Uterus (tissue), 4 donors: ENCODE results near the gene SCGB2A2. TPM values are rescaled to one million over a fixed set of nuclear protein-coding genes. Genes with fewer than 3 reads are reported as not detected.

Source experiments
- DNase-seq, 2 donors: peaks; one replicate each; pipeline ENCODE4 v3.0.0-alpha.2; 2019 to 2020
- H3K27ac ChIP-seq, 2 donors: fragments of 200-600 bp; sonication (generic); 1 replicate in 1 of 2; 2 replicates in 1 of 2; pipeline ENCODE4 v1.5.1; 2016 to 2018
- H3K27me3 ChIP-seq, 2 donors: fragments of 200-600 bp; sonication (generic); one replicate each; pipeline ENCODE4 v1.5.1; 2018 to 2019; ENCODE audit warnings: control low read depth in 1 of 2
- H3K36me3 ChIP-seq, 2 donors: fragments of 200-600 bp; sonication (generic); one replicate each; pipeline ENCODE4 v1.5.1; 2019; ENCODE audit warnings: control low read depth in 1 of 2
- H3K4me1 ChIP-seq, 2 donors: fragments of 200-600 bp; sonication (generic); one replicate each; pipeline ENCODE4 v1.5.1; 2018 to 2019; ENCODE audit warnings: control low read depth in 1 of 2
- H3K4me3 ChIP-seq, 2 donors: fragments of 200-600 bp; sonication (generic); 1 replicate in 1 of 2; 2 replicates in 1 of 2; pipeline ENCODE4 v1.5.1; 2018 to 2019; ENCODE audit warnings: mild to moderate bottlenecking in 1 of 2
- H3K9me3 ChIP-seq, 2 donors: fragments of 200-600 bp; sonication (generic); one replicate each; pipeline ENCODE4 v1.5.1; 2019; ENCODE audit warnings: control low read depth in 1 of 2
- CTCF ChIP-seq, 4 experiments: fragments of 200-600 bp in 2 of 4; fragments of 450-650 bp in 2 of 4; sonication (generic) in 2 of 4; IDR thresholded peaks; one replicate each; pipeline ENCODE4 v1.5.1; 2016 to 2019; ENCODE audit warnings: antibody characterized with exemption in 4 of 4, mild to moderate bottlenecking in 2 of 4, moderate library complexity in 1 of 4
- POLR2A ChIP-seq, 2 donors: fragments of 450-650 bp; IDR thresholded peaks; one replicate each; pipeline ENCODE4 v1.6.1; 2016; ENCODE audit warnings: antibody characterized with exemption in 2 of 2, mild to moderate bottlenecking in 1 of 2, moderate library complexity in 1 of 2
- intact Hi-C: fragments of 100-400 bp; cut with DNase I; formaldehyde crosslinking; loops from one replicate; pipeline ENCODE4 v1.15.1; 2023; ENCODE audit warnings: low total_unique reads
- total RNA-seq, 4 donors: library from RNA; depleted of rRNA in 3 of 4; stranded (reverse); fragments of >200 nt in 3 of 4; gene quantifications; one replicate each; pipeline versions ENCODE4 v1.1.0 to v1.2.4, GENCODE V29; 2014 to 2023
- donor health status: DM: yes; HTN: yes; CAD: no.

The SCGB2A2 gene
- total RNA-seq, 4 donors from 2014 or later: not detected

GRCh38 chr11:62266558-62266957 is 3.4 kb upstream of the SCGB2A2 start:
- TF ChIP-seq CTCF (IDR thresholded peaks at IDR 0.05) (no peak), POLR2A (IDR thresholded peaks at IDR 0.05) (no peak)
- Histone ChIP-seq H3K4me3 (no peak overlapping the region), H3K36me3 (no peaks in the 10 kb centered on the region), H3K4me1 (no peaks in the 10 kb centered on the region), H3K27ac (no peak overlapping the region), H3K9me3 (no peaks in the 10 kb centered on the region), H3K27me3 (no peaks in the 10 kb centered on the region)
- intact Hi-C loops: no loop called here
- DNase-seq: no peak

- Histone ChIP-seq H3K9me3 (no peaks in the 10 kb centered on the region), H3K27me3 (no peaks in the 10 kb centered on the region), H3K27ac (no peak overlapping the region), H3K4me3 (no peak overlapping the region), H3K36me3 (no peaks in the 10 kb centered on the region), H3K4me1 (no peaks in the 10 kb centered on the region)
- intact Hi-C loops: no loop called here
- no peak for DNase-seq
- TF ChIP-seq CTCF (IDR thresholded peaks at IDR 0.05): no peak
- no peak for TF ChIP-seq POLR2A (IDR thresholded peaks at IDR 0.05)
Measured at GRCh38 chr11:62267050-62267449, 2.9 kb upstream of the SCGB2A2 start.

GRCh38 chr11:62267576-62267975 is 2.4 kb upstream of the SCGB2A2 start:
- no peak for TF ChIP-seq CTCF (IDR thresholded peaks at IDR 0.05)
- no peak for TF ChIP-seq POLR2A (IDR thresholded peaks at IDR 0.05)

GRCh38 chr11:62273284-62273683 is 3.3 kb downstream of the SCGB2A2 start:
- intact Hi-C loops: no loop called here
- DNase-seq: no peak
- H3K9me3 ChIP-seq: no peaks in the 10 kb centered on the region
- H3K27ac ChIP-seq: no peak overlapping the region
- H3K4me3 ChIP-seq: no peak overlapping the region
- H3K4me1 ChIP-seq: no peaks in the 10 kb centered on the region
- no peaks in the 10 kb centered on the region for H3K27me3 ChIP-seq
- TF ChIP-seq POLR2A (IDR thresholded peaks at IDR 0.05) (no peak), CTCF (IDR thresholded peaks at IDR 0.05) (no peak)
- H3K36me3 ChIP-seq: no peaks in the 10 kb centered on the region

More at GRCh38 chr11:62267576-62267975, 2.4 kb upstream of the SCGB2A2 start:
- intact Hi-C loops: no loop called here
- Histone ChIP-seq H3K36me3 (no peaks in the 10 kb centered on the region), H3K4me3 (no peak overlapping the region), H3K9me3 (no peaks in the 10 kb centered on the region), H3K27ac (no peak overlapping the region), H3K4me1 (no peaks in the 10 kb centered on the region), H3K27me3 (no peaks in the 10 kb centered on the region)
- no peak for DNase-seq

GRCh38 chr11:62273789-62274275 is 3.9 kb downstream of the SCGB2A2 start:
- DNase-seq: no peak
- Histone ChIP-seq H3K27ac (no peak overlapping the region), H3K4me3 (no peak overlapping the region), H3K9me3 (no peaks in the 10 kb centered on the region), H3K27me3 (no peaks in the 10 kb centered on the region), H3K36me3 (no peaks in the 10 kb centered on the region), H3K4me1 (no peaks in the 10 kb centered on the region)
- intact Hi-C loops: no loop called here
- TF ChIP-seq POLR2A (IDR thresholded peaks at IDR 0.05) (no peak), CTCF (IDR thresholded peaks at IDR 0.05) (no peak)
